SU-DHL-6 (cell line): ENCODE results near the gene TENT4A.

Source experiments
- H2AFZ ChIP-seq: fragments of 200-600 bp; sonication (generic); 2 replicates; pipeline ENCODE4 v1.6.1; 2014; ENCODE audit warnings: low read depth, mild to moderate bottlenecking, moderate library complexity, mixed read lengths, antibody characterized with exemption, low read length; ENCODE audit not compliant: severe bottlenecking
- H3F3A ChIP-seq: fragments of 200-600 bp; shearing (Covaris generic); 2 replicates; pipeline ENCODE4 v1.6.0; 2016; ENCODE audit warnings: antibody characterized with exemption, mild to moderate bottlenecking; ENCODE audit not compliant: insufficient read depth
- H3K27ac ChIP-seq: fragments of 200-600 bp; sonication (generic); 2 replicates; pipeline ENCODE4 v1.5.1; 2016; ENCODE audit warnings: low read depth, mild to moderate bottlenecking, low read length, moderate library complexity, mixed read lengths
- H3K27me3 ChIP-seq: fragments of 200-600 bp; sonication (generic), shearing (Covaris generic); 2 replicates; pipeline ENCODE4 v1.6.0; 2014; ENCODE audit warnings: mild to moderate bottlenecking, low read length
- H3K36me3 ChIP-seq: fragments of 200-600 bp; sonication (generic); 2 replicates; pipeline ENCODE4 v1.6.1; 2014; ENCODE audit warnings: mild to moderate bottlenecking, low read length, mixed read lengths
- H3K4me2 ChIP-seq: fragments of 300-600, 200-600 bp; shearing (Covaris generic), sonication (generic); 2 replicates; pipeline ENCODE4 v1.6.0; 2014; ENCODE audit warnings: low read length, low read depth, mild to moderate bottlenecking; ENCODE audit not compliant: poor library complexity, severe bottlenecking
- H3K4me3 ChIP-seq: fragments of 200-600 bp; sonication (generic); 2 replicates; pipeline ENCODE4 v1.5.1; 2014; ENCODE audit warnings: antibody characterized with exemption, low read length, mild to moderate bottlenecking, mixed read lengths; ENCODE audit not compliant: insufficient read depth, poor library complexity, severe bottlenecking
- H3K79me2 ChIP-seq: fragments of 200-600 bp; sonication (generic); 2 replicates; pipeline ENCODE4 v1.6.1; 2014; ENCODE audit warnings: mild to moderate bottlenecking, low read length, moderate library complexity; ENCODE audit not compliant: insufficient read depth
- H3K9ac ChIP-seq: fragments of 200-600 bp; sonication (generic); 2 replicates; pipeline ENCODE4 v1.7.0; 2014; ENCODE audit warnings: mild to moderate bottlenecking, low read length
- H3K9me2 ChIP-seq: fragments of 200-600 bp; sonication (generic); replicated peaks from 2 replicates; pipeline ENCODE4 v1.6.1; 2014; ENCODE audit warnings: low read length; ENCODE audit not compliant: insufficient read depth
- H3K9me3 ChIP-seq: fragments of 200-600 bp; sonication (generic); 2 replicates; pipeline ENCODE4 v1.6.1; 2014; ENCODE audit warnings: low read length, mixed read lengths; ENCODE audit not compliant: insufficient read depth
- H4K20me1 ChIP-seq: fragments of 200-600 bp; sonication (generic); 2 replicates; pipeline ENCODE4 v1.6.1; 2014; ENCODE audit warnings: low read depth, mild to moderate bottlenecking, antibody characterized with exemption, low read length, moderate library complexity, mixed read lengths
- CTCF ChIP-seq: fragments of 200-600 bp; sonication (generic); IDR thresholded peaks from one replicate; pipeline ENCODE4 v1.5.1; 2017; ENCODE audit warnings: antibody characterized with exemption, mild to moderate bottlenecking, low read length, moderate library complexity; ENCODE audit not compliant: insufficient read depth, poor library complexity, severe bottlenecking
- EZH2phosphoT487 ChIP-seq: fragments of 200-600 bp; sonication (generic), shearing (Covaris generic); conservative IDR thresholded peaks from 2 replicates; pipeline ENCODE4 v1.6.1; 2018; ENCODE audit warnings: mild to moderate bottlenecking, antibody characterized with exemption, low read length, moderate library complexity, mixed read lengths

TENT4A gene

GRCh38 chr5:6719417-6719816, 6.2 kb downstream of the TENT4A start:
- Histone ChIP-seq H3K4me3 (no peak overlapping the region), H2AFZ (no peak overlapping the region), H3K27me3 (no peaks in the 10 kb centered on the region), H3K9me2 (no peaks in the 10 kb centered on the region), H4K20me1 (peaks cover 39% of the 10 kb centered on the region), H3K27ac (peak overlapping the region; percentile 6), H3K36me3 (no peaks in the 10 kb centered on the region), H3K9ac (no peak overlapping the region), H3K79me2 (peaks cover 99% of the 10 kb centered on the region), H3F3A (peaks cover 39% of the 10 kb centered on the region), H3K4me2 (peak overlapping the region; percentile 95), H3K9me3 (no peaks in the 10 kb centered on the region)
- no peak for TF ChIP-seq CTCF
- TF ChIP-seq EZH2phosphoT487, result no peak

- Histone ChIP-seq H3K4me2 (peak overlapping the region; percentile 0), H3K27me3 (no peaks in the 10 kb centered on the region), H3K9me3 (no peaks in the 10 kb centered on the region), H2AFZ (no peak overlapping the region), H3K9ac (no peak overlapping the region), H3K4me3 (no peak overlapping the region), H3F3A (peaks cover 37% of the 10 kb centered on the region), H4K20me1 (peaks cover 36% of the 10 kb centered on the region), H3K79me2 (peaks cover 97% of the 10 kb centered on the region), H3K36me3 (no peaks in the 10 kb centered on the region), H3K27ac (peak overlapping the region; percentile 6), H3K9me2 (no peaks in the 10 kb centered on the region)
- TF ChIP-seq CTCF, result no peak
Observed at GRCh38 chr5:6719896-6720560, 6.8 kb downstream of the TENT4A start.

DNA sequence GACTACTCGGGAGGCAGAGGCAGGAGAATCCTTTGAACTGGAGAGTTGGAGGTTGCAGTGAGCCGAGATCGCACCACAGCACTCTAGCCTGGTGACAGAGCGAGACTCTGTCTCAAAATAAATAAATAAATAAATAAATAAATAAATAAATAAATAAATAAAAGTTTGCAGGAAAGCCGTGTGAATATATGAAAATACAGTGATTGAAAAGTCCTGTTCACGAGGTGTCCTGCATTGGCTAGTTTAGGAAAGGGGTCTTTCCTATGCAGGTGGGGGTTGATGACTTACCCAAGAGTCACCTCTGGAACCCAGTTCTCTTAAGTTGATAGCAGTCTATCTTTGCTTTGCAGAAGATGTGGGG, 7.3 kb downstream of the TENT4A start:
- H3K79me2 ChIP-seq, result peaks cover 96% of the 10 kb centered on the region
- H3K9ac ChIP-seq, result no peak overlapping the region
- peaks cover 35% of the 10 kb centered on the region for H3F3A ChIP-seq
- peak overlapping the region; percentile 88 for H3K4me2 ChIP-seq
- no peak overlapping the region for H2AFZ ChIP-seq
- peaks cover 31% of the 10 kb centered on the region for H4K20me1 ChIP-seq
- H3K9me2 ChIP-seq, result no peaks in the 10 kb centered on the region
- H3K27ac ChIP-seq, result peak overlapping the region; percentile 83; the same call in 1 of the 2 replicates
- TF ChIP-seq EZH2phosphoT487 (no peak), CTCF (no peak)
- no peaks in the 10 kb centered on the region for H3K9me3 ChIP-seq
- no peaks in the 10 kb centered on the region for H3K36me3 ChIP-seq
- no peak overlapping the region for H3K4me3 ChIP-seq
- H3K27me3 ChIP-seq, result no peaks in the 10 kb centered on the region
